ENCODE measurements around the gene WASF2. TPM values are rescaled to one million over a fixed set of nuclear protein-coding genes. Genes with fewer than 3 reads are reported as not detected.

WASF2 gene
- total and polyA plus RNA-seq, 2 of the 8 experiments (the other 6 are each of a cell fraction or from before 2014, with no cell fraction given), result 32.1 to 86.6 TPM

- H2BK20ac ChIP-seq (ENCODE audit: low read length), result 0 out of 2 replicates have a peak overlapping the region, but pooled peaks have one; percentile 44
- peak overlapping the region; percentile 38 for H4K91ac ChIP-seq (replicated peaks; ENCODE audit: insufficient read length, low read length)
- no peak overlapping the region for H3K56ac ChIP-seq (replicated peaks; ENCODE audit: insufficient read length, low read depth, low read length)
- peak overlapping the region; percentile 45 for H3K4ac ChIP-seq (replicated peaks; ENCODE audit: insufficient read length, low read depth, low read length)
- no peak overlapping the region for H3K4me3 ChIP-seq (ENCODE audit: extremely low read depth in 1 of 4, insufficient read depth in 2 of 4, low read depth in 3 of 4, low read length in 4 of 4)
- POLR2A ChIA-PET (ENCODE audit: partially characterized antibody), result interaction anchor here (0.8 to 1.8 kb wide), 8 partner anchors 14 to 206 kb away, joined by 3 to 6 read pairs (median 4); partner anchors contain the start of gene MAP3K6
- no peak overlapping the region for H3K27ac ChIP-seq (ENCODE audit: low read depth, low read length)
- no peaks in the 10 kb centered on the region for H3K36me3 ChIP-seq (ENCODE audit: control insufficient read depth in 2 of 4, insufficient read depth in 4 of 4, low read length in 3 of 4)
- peak overlapping the region; percentile 73; the same call in 1 of the 2 replicates for H2BK12ac ChIP-seq (ENCODE audit: low read depth, low read length)
- no peaks in the 10 kb centered on the region for H3K27me3 ChIP-seq (replicated peaks in 1 of 4; ENCODE audit: control insufficient read depth in 3 of 4, extremely low read depth in 1 of 4, insufficient read depth in 3 of 4, low read length in 3 of 4)
- H3K23ac ChIP-seq (ENCODE audit: insufficient read length), result no peak overlapping the region
- 91% methylated on average over 19 of the region's 19 CpGs; no CpG with 5 or more reads in 1 of the 2 experiments for WGBS, 2 experiments (ENCODE audit: extremely low coverage in 1 of 2, insufficient coverage in 1 of 2, insufficient read length in 1 of 2, insufficient replicate concordance in 2 of 2, low coverage in 1 of 2, low lambda C conversion rate in 2 of 2, missing lambda C conversion rate in 1 of 2)
- H3K14ac ChIP-seq (ENCODE audit: insufficient read length), result no peak overlapping the region
- no peaks in the 10 kb centered on the region for H3K79me1 ChIP-seq (ENCODE audit: low read depth, low read length)
- H2BK5ac ChIP-seq (ENCODE audit: low read depth, low read length), result no peak overlapping the region
- H3K18ac ChIP-seq (ENCODE audit: extremely low read depth, low read length), result no peak overlapping the region
- H3K23me2 ChIP-seq (ENCODE audit: low read depth, low read length), result no peaks in the 10 kb centered on the region
- no peaks in the 10 kb centered on the region for H3K79me2 ChIP-seq (ENCODE audit: control insufficient read depth in 1 of 2, insufficient read depth in 2 of 2, low read length in 2 of 2)
- CTCF ChIA-PET (ENCODE audit: partially characterized antibody), result interaction anchor here (0.7 to 37.8 kb wide), 18 partner anchors 11 to 271 kb away, joined by 3 to 863 read pairs (median 5); partner anchors contain the start of genes AHDC1, GPR3, MAP3K6 and SYTL1
- no peaks in the 10 kb centered on the region for H3K9me3 ChIP-seq (ENCODE audit: insufficient read depth in 2 of 2, low read depth in 1 of 2, low read length in 1 of 2)
- DNase-seq (ENCODE audit: low read depth in 1 of 2, low spot score in 2 of 2) (no peak), FAIRE-seq (no peak)
- peaks cover 8 to 33% (median 13%) of the 10 kb centered on the region in 4 experiments for H3K4me1 ChIP-seq (replicated peaks in 1 of 4; ENCODE audit: control insufficient read depth in 3 of 4, insufficient read depth in 4 of 4, low read length in 3 of 4)
- H3K4me2 ChIP-seq (ENCODE audit: insufficient read depth in 1 of 2, low read depth in 2 of 2, low read length in 2 of 2), result no peak overlapping the region
- no peak overlapping the region for H4K5ac ChIP-seq (ENCODE audit: insufficient read length, low read depth, low read length)
- no peak overlapping the region for H4K8ac ChIP-seq (ENCODE audit: extremely low read depth, insufficient read depth, low read length)
- H4K20me1 ChIP-seq (replicated peaks in 1 of 2; ENCODE audit: control insufficient read depth in 1 of 2, insufficient read depth in 2 of 2, low read length in 2 of 2), result peaks cover 2 to 4% of the 10 kb centered on the region in 2 experiments
- no peak overlapping the region for H2BK120ac ChIP-seq (replicated peaks; ENCODE audit: low read depth, low read length)
- H2BK15ac ChIP-seq (ENCODE audit: low read length), result peak overlapping the region; percentile 61; the same call in 1 of the 2 replicates
- H3K9ac ChIP-seq (replicated peaks in 1 of 4; ENCODE audit: extremely low read depth in 1 of 4, low read depth in 3 of 4, low read length in 3 of 4), result no peak overlapping the region
- no peak overlapping the region for H2AFZ ChIP-seq (ENCODE audit: low read length)
- H2AK5ac ChIP-seq (ENCODE audit: low read depth, low read length), result no peak overlapping the region
- TF ChIP-seq E2F6 (IDR thresholded peaks at IDR 0.05), result no peak
- no peak for TF ChIP-seq NANOG (IDR thresholded peaks at IDR 0.05; ENCODE audit: insufficient read depth, low read depth, low read length, poor library complexity, severe bottlenecking)
- no peak for TF ChIP-seq TEAD4 (IDR thresholded peaks at IDR 0.05; ENCODE audit: low read depth, low read length)
- no peak for TF ChIP-seq SP4 (IDR thresholded peaks at IDR 0.05; ENCODE audit: low read length)
- no peak for TF ChIP-seq CBX8 (IDR thresholded peaks at IDR 0.05; ENCODE audit: borderline replicate concordance, low read depth, low read length)
- TF ChIP-seq TAF1 (IDR thresholded peaks at IDR 0.05; ENCODE audit: low read depth, low read length), result no peak
- no peak for TF ChIP-seq SP2 (IDR thresholded peaks at IDR 0.05; ENCODE audit: low read length)
- TF ChIP-seq KDM4A (IDR thresholded peaks at IDR 0.05; ENCODE audit: low read depth, low read length, severe bottlenecking), result no peak
- TF ChIP-seq ZNF274 (IDR thresholded peaks at IDR 0.05; ENCODE audit: borderline replicate concordance, extremely low read depth, low read length), result no peak
- no peak for TF ChIP-seq HDAC6 (IDR thresholded peaks at IDR 0.05; ENCODE audit: low read depth, low read length)
- TF ChIP-seq NRF1 (IDR thresholded peaks at IDR 0.05; ENCODE audit: low read depth, low read length), result no peak
- no peak for TF ChIP-seq SIX5 (IDR thresholded peaks at IDR 0.05; ENCODE audit: low read depth, low read length)
Measured at GRCh38 chr1:27399251-27400025, 90.5 kb downstream of the WASF2 start.

Data from H1 (cell line).